Activated T-helper 1 cell treated with anti-CD3 and anti-CD28 coated beads, Interleukin-12 subunit alpha, Interleukin-12 subunit beta, Interleukin-2, Interleukin-4 antibody, amounts not matched to agents 30 ng/mL and 10 ng/mL and 1 ng/mL, durations not matched to agents 14 hours and 24 hours and 36 hours (primary cell): Measurements from ENCODE around the gene SLF1. TPM values are rescaled to one million over a fixed set of nuclear protein-coding genes. Genes with fewer than 3 reads are reported as not detected.

Experiments
- DNase-seq: peaks from one replicate; pipeline ENCODE4 v3.0.0; 2021; ENCODE audit warnings: low spot score
- H3K27ac Mint-ChIP-seq: one replicate; pipeline ENCODE4 v1.8.0; 2021; ENCODE audit warnings: mild to moderate bottlenecking, mixed read lengths
- H3K27me3 Mint-ChIP-seq: one replicate; pipeline ENCODE4 v1.8.0; 2022; ENCODE audit warnings: mild to moderate bottlenecking, moderate library complexity, mixed read lengths; ENCODE audit not compliant: insufficient read depth
- H3K36me3 Mint-ChIP-seq: one replicate; pipeline ENCODE4 v1.8.0; 2021; ENCODE audit warnings: low read depth, mixed read lengths
- H3K4me1 Mint-ChIP-seq: one replicate; pipeline ENCODE4 v1.8.0; 2021; ENCODE audit warnings: low read depth, mixed read lengths
- H3K4me3 Mint-ChIP-seq: one replicate; pipeline ENCODE4 v1.8.0; 2021; ENCODE audit warnings: mild to moderate bottlenecking, moderate library complexity, mixed read lengths
- H3K9me3 Mint-ChIP-seq: one replicate; pipeline ENCODE4 v1.8.0; 2021; ENCODE audit warnings: mixed read lengths
- intact Hi-C: fragments of 100-400 bp; cut with micrococcal nuclease; formaldehyde crosslinking; loops from one replicate; pipeline ENCODE4 v1.15.1; 2024
- total RNA-seq: library from RNA; stranded (reverse); gene quantifications from 2 replicates; pipeline ENCODE4 v1.2.3, GENCODE V29; 2022

SLF1 gene
- total RNA-seq, 1 donor from 2014 or later = 17.9 TPM

DNA sequence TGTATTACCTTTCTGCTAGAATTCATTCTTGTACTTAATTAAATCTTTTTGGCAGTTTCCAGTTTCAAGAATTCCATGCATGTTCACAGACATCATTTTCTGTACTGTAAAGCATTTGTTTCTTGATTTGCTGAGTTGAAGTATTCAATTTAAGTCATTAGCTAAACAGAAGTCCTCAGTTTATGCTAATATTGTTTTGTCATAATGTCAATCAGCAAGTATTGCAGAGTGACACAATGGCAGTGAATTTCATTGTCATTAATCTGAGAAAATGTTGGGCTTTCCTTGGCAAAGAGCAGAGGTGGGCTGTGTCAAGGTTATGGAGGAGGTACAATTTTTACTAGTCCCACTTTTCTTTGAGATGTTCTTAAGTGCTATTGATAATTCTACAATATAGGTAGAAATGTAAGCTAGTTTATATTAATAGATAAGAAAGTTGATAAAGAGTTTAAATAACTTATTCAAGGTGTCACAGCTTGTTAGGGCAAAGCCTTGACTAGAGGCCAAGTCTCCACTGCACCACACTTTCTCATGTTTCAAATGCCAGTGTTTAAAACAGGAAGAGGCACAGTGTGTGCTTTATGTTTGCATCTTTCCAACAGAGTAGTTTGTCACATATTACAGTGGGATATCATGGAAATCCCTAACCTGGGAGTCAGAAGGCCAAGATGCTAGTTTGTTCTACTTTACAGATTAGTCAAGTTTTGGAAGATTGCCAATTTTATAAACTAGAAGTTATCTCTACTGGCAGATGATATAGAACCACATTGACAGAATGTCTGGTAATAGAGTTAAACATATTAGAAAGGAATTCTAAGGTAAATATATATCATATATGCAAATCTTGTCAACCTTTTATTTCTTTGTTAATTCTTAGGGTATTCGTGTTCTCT lies 56.3 kb downstream of the SLF1 start:
- Mint-ChIP-seq H3K4me1 (peaks cover 7% of the 10 kb centered on the region), H3K4me3 (no peak overlapping the region), H3K27ac (no peak overlapping the region), H3K9me3 (no peaks in the 10 kb centered on the region), H3K36me3 (peaks cover 11% of the 10 kb centered on the region), H3K27me3 (no peaks in the 10 kb centered on the region)
- no peak for DNase-seq
- intact Hi-C loops = no loop called here

- no peak for DNase-seq
- Mint-ChIP-seq H3K36me3 (peaks cover 12% of the 10 kb centered on the region), H3K27me3 (no peaks in the 10 kb centered on the region), H3K9me3 (no peaks in the 10 kb centered on the region), H3K4me1 (peaks cover 7% of the 10 kb centered on the region), H3K4me3 (no peak overlapping the region), H3K27ac (no peak overlapping the region)
- intact Hi-C loops = no loop called here
Observed at GRCh38 chr5:94675965-94676618, 57.6 kb downstream of the SLF1 start.

DNA sequence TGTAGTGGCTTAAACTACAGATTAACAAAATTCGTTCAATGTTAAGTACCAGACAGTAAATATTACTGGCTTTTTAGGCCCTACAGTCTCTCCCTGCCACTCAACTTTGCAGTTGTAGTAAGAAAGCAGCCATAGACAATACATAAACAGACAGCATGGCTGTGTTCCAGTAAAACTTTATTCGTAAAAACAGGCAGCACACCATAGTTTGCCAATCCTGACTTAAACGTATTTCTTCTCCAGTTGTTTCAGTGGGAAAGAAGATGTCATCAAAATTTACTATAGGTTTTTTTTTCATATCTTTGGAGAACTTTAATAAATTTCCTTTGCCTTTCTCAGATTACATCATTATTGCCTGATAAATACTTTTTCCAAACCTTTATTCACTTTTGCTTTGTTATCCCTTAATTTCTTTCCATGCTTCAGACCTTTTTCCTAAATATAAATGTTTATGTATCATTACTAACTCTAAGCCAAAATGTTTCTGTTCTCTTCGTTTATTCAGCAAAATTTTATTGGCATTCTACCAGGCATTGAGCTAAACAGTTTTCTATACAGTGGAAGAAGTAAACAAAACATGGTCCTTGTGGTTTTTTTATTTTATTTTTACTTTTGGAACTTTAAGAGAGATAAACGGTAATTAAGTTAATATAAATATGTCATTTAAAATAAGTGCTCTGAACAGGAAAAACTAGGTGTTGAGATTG lies 64.5 kb downstream of the SLF1 start:
- peaks cover 15% of the 10 kb centered on the region for H3K36me3 Mint-ChIP-seq
- intact Hi-C loops = no loop called here
- no peak for DNase-seq
- no peak overlapping the region for H3K4me3 Mint-ChIP-seq
- H3K4me1 Mint-ChIP-seq = no peaks in the 10 kb centered on the region
- no peaks in the 10 kb centered on the region for H3K9me3 Mint-ChIP-seq
- H3K27me3 Mint-ChIP-seq = no peaks in the 10 kb centered on the region
- no peak overlapping the region for H3K27ac Mint-ChIP-seq

- no peak overlapping the region for H3K4me3 Mint-ChIP-seq
- H3K27me3 Mint-ChIP-seq = no peaks in the 10 kb centered on the region
- no peak for DNase-seq
- no peak overlapping the region for H3K27ac Mint-ChIP-seq
- no peaks in the 10 kb centered on the region for H3K9me3 Mint-ChIP-seq
- peaks cover 28% of the 10 kb centered on the region for H3K36me3 Mint-ChIP-seq
- intact Hi-C loops = loop anchor here (5.0 kb wide), 3 partner anchors 73 to 773 kb away; partner anchors contain the start of genes KIAA0825 and SLF1
- peaks cover 6% of the 10 kb centered on the region for H3K4me1 Mint-ChIP-seq
Observed at GRCh38 chr5:94689908-94690307, 71.4 kb downstream of the SLF1 start.

GRCh38 chr5:94690778-94691177 lies 72.3 kb downstream of the SLF1 start:
- Mint-ChIP-seq H3K36me3 (peaks cover 31% of the 10 kb centered on the region), H3K4me3 (no peak overlapping the region)
- no peak for DNase-seq

DNA sequence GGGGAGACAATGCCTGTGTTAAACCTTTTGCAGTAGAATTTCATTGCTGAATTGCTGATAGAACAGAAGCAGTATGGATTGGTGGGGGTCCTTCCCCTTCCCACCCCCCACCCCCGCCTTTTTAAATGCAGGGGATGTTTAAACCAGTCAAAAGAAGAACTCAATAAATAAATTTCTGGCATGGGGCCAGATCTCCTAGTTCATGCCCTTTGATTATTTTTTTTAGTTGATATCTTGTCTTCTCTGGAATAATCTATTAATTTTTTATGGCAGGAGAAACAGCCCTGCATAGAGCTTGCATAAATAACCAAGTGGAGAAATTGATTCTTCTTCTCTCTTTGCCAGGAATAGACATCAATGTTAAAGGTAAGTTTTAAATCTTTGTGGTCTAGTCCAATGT lies 72.8 kb downstream of the SLF1 start:
- H3K27ac Mint-ChIP-seq = no peak overlapping the region
- peaks cover 30% of the 10 kb centered on the region for H3K36me3 Mint-ChIP-seq
- peaks cover 6% of the 10 kb centered on the region for H3K4me1 Mint-ChIP-seq
- intact Hi-C loops = loop anchor here (5.0 kb wide), 3 partner anchors 74 to 774 kb away; partner anchors contain the start of genes KIAA0825 and SLF1
- H3K9me3 Mint-ChIP-seq = no peaks in the 10 kb centered on the region
- no peak overlapping the region for H3K4me3 Mint-ChIP-seq
- DNase-seq = no peak
- no peaks in the 10 kb centered on the region for H3K27me3 Mint-ChIP-seq

More at GRCh38 chr5:94690778-94691177, 72.3 kb downstream of the SLF1 start:
- no peak overlapping the region for H3K27ac Mint-ChIP-seq
- H3K4me1 Mint-ChIP-seq = peaks cover 6% of the 10 kb centered on the region
- intact Hi-C loops = loop anchor here (5.0 kb wide), 3 partner anchors 73 to 773 kb away; partner anchors contain the start of genes KIAA0825 and SLF1
- no peaks in the 10 kb centered on the region for H3K9me3 Mint-ChIP-seq
- H3K27me3 Mint-ChIP-seq = no peaks in the 10 kb centered on the region

- Mint-ChIP-seq H3K27ac (no peak overlapping the region), H3K36me3 (peaks cover 30% of the 10 kb centered on the region), H3K9me3 (no peaks in the 10 kb centered on the region), H3K4me1 (peaks cover 6% of the 10 kb centered on the region), H3K4me3 (no peak overlapping the region), H3K27me3 (no peaks in the 10 kb centered on the region)
- intact Hi-C loops = loop anchor here (5.0 kb wide), 3 partner anchors 75 to 775 kb away; partner anchors contain the start of genes KIAA0825 and SLF1
- DNase-seq = no peak
Observed at GRCh38 chr5:94691949-94692348, 73.5 kb downstream of the SLF1 start.

GRCh38 chr5:94692581-94692980 lies 74.1 kb downstream of the SLF1 start:
- no peaks in the 10 kb centered on the region for H3K27me3 Mint-ChIP-seq
- intact Hi-C loops = loop anchor here (5.0 kb wide), 3 partner anchors 75 to 775 kb away; partner anchors contain the start of genes KIAA0825 and SLF1
- H3K27ac Mint-ChIP-seq = no peak overlapping the region
- no peaks in the 10 kb centered on the region for H3K9me3 Mint-ChIP-seq
- peaks cover 27% of the 10 kb centered on the region for H3K36me3 Mint-ChIP-seq
- H3K4me3 Mint-ChIP-seq = no peak overlapping the region
- peaks cover 6% of the 10 kb centered on the region for H3K4me1 Mint-ChIP-seq
- DNase-seq = no peak

- peaks cover 27% of the 10 kb centered on the region for H3K36me3 Mint-ChIP-seq
- intact Hi-C loops = loop anchor here (1.0 to 5.0 kb wide), 6 partner anchors 76 to 776 kb away; partner anchors contain the start of genes KIAA0825 and SLF1
- H3K9me3 Mint-ChIP-seq = no peaks in the 10 kb centered on the region
- no peak overlapping the region for H3K4me3 Mint-ChIP-seq
- H3K4me1 Mint-ChIP-seq = peaks cover 6% of the 10 kb centered on the region
- DNase-seq = no peak
- H3K27me3 Mint-ChIP-seq = no peaks in the 10 kb centered on the region
- H3K27ac Mint-ChIP-seq = no peak overlapping the region
Observed at GRCh38 chr5:94693043-94693822, 74.8 kb downstream of the SLF1 start.

- H3K4me1 Mint-ChIP-seq = peaks cover 6% of the 10 kb centered on the region
- H3K4me3 Mint-ChIP-seq = no peak overlapping the region
- H3K9me3 Mint-ChIP-seq = no peaks in the 10 kb centered on the region
- DNase-seq = no peak
- no peaks in the 10 kb centered on the region for H3K27me3 Mint-ChIP-seq
- H3K27ac Mint-ChIP-seq = no peak overlapping the region
- intact Hi-C loops = loop anchor here (1.0 to 5.0 kb wide), 6 partner anchors 77 to 777 kb away; partner anchors contain the start of genes KIAA0825 and SLF1
- peaks cover 24% of the 10 kb centered on the region for H3K36me3 Mint-ChIP-seq
Observed at GRCh38 chr5:94693845-94694370, 75.4 kb downstream of the SLF1 start.

GRCh38 chr5:94694671-94695070 lies 76.2 kb downstream of the SLF1 start:
- intact Hi-C loops = loop anchor here (5.0 kb wide), 3 partner anchors 77 to 777 kb away; partner anchors contain the start of genes KIAA0825 and SLF1
- Mint-ChIP-seq H3K4me3 (no peak overlapping the region), H3K27ac (no peak overlapping the region), H3K36me3 (peaks cover 20% of the 10 kb centered on the region), H3K27me3 (no peaks in the 10 kb centered on the region), H3K4me1 (peaks cover 6% of the 10 kb centered on the region), H3K9me3 (no peaks in the 10 kb centered on the region)
- DNase-seq = no peak
